Measurements from ENCODE around the gene EHBP1L1.

EHBP1L1 gene

GRCh38 chr11:65588199-65589054 is 12.6 kb downstream of the EHBP1L1 start:
- peak overlapping the region; percentile 38 for H3K4me3 ChIP-seq (ENCODE audit: low read depth, low read length)

GRCh38 chr11:65589444-65590239 is 13.8 kb downstream of the EHBP1L1 start:
- TF ChIP-seq CTCF (IDR thresholded peaks at IDR 0.05; ENCODE audit: borderline replicate concordance, insufficient read depth, low read depth, low read length), result no peak
- no peak overlapping the region for H3K4me3 ChIP-seq (ENCODE audit: low read depth, low read length)

More at GRCh38 chr11:65588199-65589054, 12.6 kb downstream of the EHBP1L1 start:
- TF ChIP-seq CTCF (IDR thresholded peaks at IDR 0.05; ENCODE audit: borderline replicate concordance, insufficient read depth, low read depth, low read length), result peak; percentile 86

GRCh38 chr11:65590240-65590738 is 14.4 kb downstream of the EHBP1L1 start:
- no peak for TF ChIP-seq CTCF (IDR thresholded peaks at IDR 0.05; ENCODE audit: borderline replicate concordance, insufficient read depth, low read depth, low read length)
- H3K4me3 ChIP-seq (ENCODE audit: low read depth, low read length), result no peak overlapping the region

- H3K4me3 ChIP-seq (ENCODE audit: low read depth, low read length), result no peak overlapping the region
- TF ChIP-seq CTCF (IDR thresholded peaks at IDR 0.05; ENCODE audit: borderline replicate concordance, insufficient read depth, low read depth, low read length), result no peak
Observed at GRCh38 chr11:65591939-65592857, 16.3 kb downstream of the EHBP1L1 start.

- H3K4me3 ChIP-seq (ENCODE audit: low read depth, low read length), result no peak overlapping the region
- no peak for TF ChIP-seq CTCF (IDR thresholded peaks at IDR 0.05; ENCODE audit: borderline replicate concordance, insufficient read depth, low read depth, low read length)
Observed at GRCh38 chr11:65592858-65593517, 17.1 kb downstream of the EHBP1L1 start.
